Prostate gland (tissue), 2 donors: ENCODE measurements around the gene BARHL2. TPM values are rescaled to one million over a fixed set of nuclear protein-coding genes. Genes with fewer than 3 reads are reported as not detected.

Source experiments
- DNase-seq: peaks from one replicate; pipeline ENCODE4 v3.0.0-alpha.2; 2019; ENCODE audit warnings: low spot score
- H3K27ac ChIP-seq, 2 donors: fragments of 200-600 bp; sonication (generic); 2 replicates each; pipeline ENCODE4 v1.5.1; 2017 to 2019
- H3K27me3 ChIP-seq: fragments of 200-600 bp; sonication (generic); replicated peaks from 2 replicates; pipeline ENCODE4 v1.5.1; 2019; ENCODE audit not compliant: insufficient read depth
- H3K36me3 ChIP-seq, 2 donors: fragments of 200-600 bp; sonication (generic); 1 replicate in 1 of 2; 2 replicates in 1 of 2; pipeline versions ENCODE4 v1.5.1 to v1.8.1; 2017 to 2019
- H3K4me1 ChIP-seq: fragments of 200-600 bp; sonication (generic); replicated peaks from 2 replicates; pipeline ENCODE4 v1.5.1; 2019
- H3K4me3 ChIP-seq, 2 donors: fragments of 200-600 bp; sonication (generic); 2 replicates each; pipeline ENCODE4 v1.5.1; 2017 to 2019
- H3K9me3 ChIP-seq: fragments of 200-600 bp; sonication (generic); 2 replicates; pipeline ENCODE4 v1.5.1; 2017
- POLR2A ChIP-seq: fragments of 450-650 bp; IDR thresholded peaks from one replicate; pipeline ENCODE4 v1.6.1; 2016; ENCODE audit warnings: antibody characterized with exemption, mild to moderate bottlenecking
- POLR2AphosphoS5 ChIP-seq: sonication (generic); formaldehyde crosslinking; IDR thresholded peaks from one replicate; pipeline ENCODE4 v1.6.1; 2017; ENCODE audit warnings: antibody characterized with exemption
- WGBS: methylation state at CpG from one replicate; pipeline ENCODE4 v1.1.5; 2018; 5-methylcytosine and 5-hydroxymethylcytosine counted together
- intact Hi-C: fragments of 100-400 bp; cut with DNase I; formaldehyde crosslinking; loops from one replicate; pipeline ENCODE4 v1.14.2; 2022
- total RNA-seq, 2 donors: library from RNA; depleted of rRNA; stranded (reverse); fragments of >200 nt; gene quantifications; one replicate each; pipeline ENCODE4 v1.1.0, GENCODE V29; 2016
- TF ChIP-seq, protein P1 (sequence below), 4 experiments: fragments of 200-600 bp in 2 of 4; fragments of 450-650 bp in 2 of 4; sonication (generic) in 2 of 4; IDR thresholded peaks; 1 replicate in 3 of 4; 2 replicates in 1 of 4; pipeline ENCODE4 v1.5.1; 2016 to 2019; ENCODE audit warnings: antibody characterized with exemption in 4 of 4, mild to moderate bottlenecking in 2 of 4, moderate library complexity in 2 of 4

Gene BARHL2
- total RNA-seq, 2 donors from 2014 or later: 1.9 TPM; not detected in 1

DNA sequence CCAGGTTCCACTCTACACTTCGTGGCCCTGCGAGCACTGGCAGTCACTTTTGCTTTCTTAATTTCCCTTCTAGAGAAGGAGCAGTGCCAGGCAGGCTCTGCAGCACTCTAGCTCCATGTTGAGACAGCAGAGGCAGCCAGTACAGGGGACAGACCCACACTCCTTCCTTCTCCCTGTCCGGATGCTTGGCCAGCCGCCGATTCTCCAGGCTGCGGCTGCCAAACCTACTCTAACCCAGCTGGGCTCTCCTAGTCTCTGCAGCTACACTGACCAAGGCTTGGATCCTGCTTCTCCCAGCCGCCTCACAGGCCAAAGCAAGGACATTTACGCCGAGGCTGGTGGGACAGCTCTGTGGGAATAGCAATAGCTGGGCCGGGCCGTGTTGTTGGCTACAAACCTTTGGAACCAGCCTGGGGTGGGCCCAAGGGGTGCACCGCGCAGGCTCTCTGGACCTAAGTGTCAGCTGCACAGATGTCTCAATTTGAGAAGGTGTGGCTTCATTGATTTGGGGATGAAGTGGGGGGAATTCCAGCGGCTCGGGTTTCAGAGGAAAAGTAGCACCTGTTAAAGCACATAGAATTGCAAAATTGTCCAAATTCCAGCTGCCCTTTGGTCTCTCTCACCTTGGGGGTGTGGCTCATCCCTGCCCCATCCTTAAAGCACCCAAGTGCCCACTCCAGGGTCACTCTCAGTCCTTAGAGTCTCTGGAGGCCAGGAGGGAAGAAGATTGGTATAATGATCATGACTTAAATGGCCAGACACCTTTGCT lies 3.2 kb downstream of the BARHL2 start:
- H3K27me3 ChIP-seq: peaks cover 55% of the 10 kb centered on the region
- H3K4me1 ChIP-seq: no peaks in the 10 kb centered on the region
- DNase-seq: no peak
- H3K4me3 ChIP-seq: no peak overlapping the region
- no peak overlapping the region for H3K27ac ChIP-seq
- H3K36me3 ChIP-seq: no peaks in the 10 kb centered on the region
- no peaks in the 10 kb centered on the region for H3K9me3 ChIP-seq
- intact Hi-C loops: no loop called here
- TF ChIP-seq, protein P1, sequence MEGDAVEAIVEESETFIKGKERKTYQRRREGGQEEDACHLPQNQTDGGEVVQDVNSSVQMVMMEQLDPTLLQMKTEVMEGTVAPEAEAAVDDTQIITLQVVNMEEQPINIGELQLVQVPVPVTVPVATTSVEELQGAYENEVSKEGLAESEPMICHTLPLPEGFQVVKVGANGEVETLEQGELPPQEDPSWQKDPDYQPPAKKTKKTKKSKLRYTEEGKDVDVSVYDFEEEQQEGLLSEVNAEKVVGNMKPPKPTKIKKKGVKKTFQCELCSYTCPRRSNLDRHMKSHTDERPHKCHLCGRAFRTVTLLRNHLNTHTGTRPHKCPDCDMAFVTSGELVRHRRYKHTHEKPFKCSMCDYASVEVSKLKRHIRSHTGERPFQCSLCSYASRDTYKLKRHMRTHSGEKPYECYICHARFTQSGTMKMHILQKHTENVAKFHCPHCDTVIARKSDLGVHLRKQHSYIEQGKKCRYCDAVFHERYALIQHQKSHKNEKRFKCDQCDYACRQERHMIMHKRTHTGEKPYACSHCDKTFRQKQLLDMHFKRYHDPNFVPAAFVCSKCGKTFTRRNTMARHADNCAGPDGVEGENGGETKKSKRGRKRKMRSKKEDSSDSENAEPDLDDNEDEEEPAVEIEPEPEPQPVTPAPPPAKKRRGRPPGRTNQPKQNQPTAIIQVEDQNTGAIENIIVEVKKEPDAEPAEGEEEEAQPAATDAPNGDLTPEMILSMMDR (IDR thresholded peaks at IDR 0.05): no peak
- no peak for TF ChIP-seq POLR2A
- no peak for TF ChIP-seq POLR2AphosphoS5
- WGBS: 2% methylated on average over 15 of the region's 15 CpGs

DNA sequence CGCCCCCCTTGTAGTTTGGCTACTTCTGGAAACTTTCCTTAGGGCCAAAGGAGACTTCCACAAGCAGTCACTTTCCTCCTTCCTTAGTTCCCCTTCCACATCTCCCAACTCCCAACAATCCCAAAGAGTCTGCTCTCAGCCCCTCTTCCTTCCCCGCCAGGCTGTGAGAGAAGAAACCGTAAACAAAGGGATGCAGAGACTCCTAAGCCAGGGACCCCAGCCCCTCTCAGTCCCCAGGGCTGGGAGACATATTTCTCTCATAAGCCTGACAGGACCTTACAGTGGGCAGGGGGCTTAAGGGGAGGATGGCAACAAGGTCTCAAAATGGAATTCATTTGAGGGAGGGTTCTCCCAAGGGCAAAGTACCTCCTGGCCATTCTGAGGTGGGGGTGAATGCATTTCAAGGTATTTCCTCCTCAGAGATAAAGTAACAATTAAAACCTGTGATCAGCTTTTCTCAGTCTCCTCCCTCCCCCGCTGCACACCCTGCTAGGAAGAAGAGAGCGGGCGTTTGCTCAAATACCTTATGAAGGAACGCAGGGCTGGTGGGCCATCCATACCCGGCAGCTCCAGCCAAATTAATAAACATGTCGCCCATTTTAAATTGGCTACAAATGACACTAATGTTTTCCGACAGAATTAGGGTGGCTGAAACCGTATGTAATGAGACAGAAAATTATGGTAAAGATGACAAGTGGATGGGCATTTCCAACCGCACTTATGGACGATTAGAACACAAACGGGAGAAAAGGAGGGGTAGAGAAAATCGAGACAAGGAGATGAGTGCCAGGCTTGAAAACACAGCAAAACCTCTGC lies 4.0 kb downstream of the BARHL2 start:
- intact Hi-C loops: no loop called here
- WGBS: 6% methylated on average over 15 of the region's 15 CpGs
- H3K4me1 ChIP-seq: no peaks in the 10 kb centered on the region
- H3K27me3 ChIP-seq: peaks cover 52% of the 10 kb centered on the region
- H3K36me3 ChIP-seq: no peaks in the 10 kb centered on the region
- DNase-seq: no peak
- H3K27ac ChIP-seq: no peak overlapping the region
- TF ChIP-seq, protein P1 (IDR thresholded peaks at IDR 0.05): no peak
- TF ChIP-seq POLR2A (no peak), POLR2AphosphoS5 (no peak)
- H3K9me3 ChIP-seq: no peaks in the 10 kb centered on the region
- no peak overlapping the region for H3K4me3 ChIP-seq

DNA sequence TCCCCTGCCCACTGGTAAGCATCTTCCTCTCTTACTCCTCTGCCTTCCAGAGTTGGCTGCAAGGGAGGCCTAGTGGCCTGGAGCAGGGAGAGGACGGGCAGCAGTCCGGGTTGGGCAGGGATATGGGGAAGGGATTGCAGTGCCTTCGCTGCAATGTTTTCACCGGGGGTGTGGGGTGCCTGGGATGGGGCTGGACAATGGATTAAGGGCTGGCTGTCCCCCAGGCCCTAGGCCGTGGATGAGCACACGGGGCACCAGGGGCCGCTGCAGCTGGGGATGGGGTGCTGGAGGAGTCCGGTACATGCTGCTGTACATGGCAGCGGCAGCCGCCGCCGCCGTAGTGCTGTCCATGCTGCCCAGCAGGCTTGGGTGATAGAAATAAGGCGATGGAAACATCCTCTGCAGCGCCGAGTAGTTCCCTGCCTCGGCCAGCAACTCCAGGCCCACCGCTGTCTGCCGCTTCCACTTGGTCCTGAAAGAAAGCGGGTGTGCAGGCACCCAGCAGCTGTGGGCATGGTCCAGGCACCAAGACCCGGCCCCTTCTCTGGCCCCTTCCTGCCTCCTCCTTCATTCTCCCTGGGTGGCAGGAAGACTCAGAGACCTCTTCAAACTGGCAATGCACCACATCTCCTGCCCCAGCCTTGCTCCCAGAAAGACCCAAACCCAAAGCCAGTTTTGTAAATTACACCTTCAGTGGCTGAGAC lies 4.8 kb downstream of the BARHL2 start:
- no peak overlapping the region for H3K27ac ChIP-seq
- no peaks in the 10 kb centered on the region for H3K9me3 ChIP-seq
- intact Hi-C loops: no loop called here
- H3K27me3 ChIP-seq: peaks cover 51% of the 10 kb centered on the region
- no peak overlapping the region for H3K4me3 ChIP-seq
- WGBS: 12% methylated on average over 12 of the region's 21 CpGs
- TF ChIP-seq, protein P1 (IDR thresholded peaks at IDR 0.05): no peak
- TF ChIP-seq POLR2A (no peak), POLR2AphosphoS5 (no peak)
- H3K36me3 ChIP-seq: no peaks in the 10 kb centered on the region
- no peaks in the 10 kb centered on the region for H3K4me1 ChIP-seq
- no peak for DNase-seq

DNA sequence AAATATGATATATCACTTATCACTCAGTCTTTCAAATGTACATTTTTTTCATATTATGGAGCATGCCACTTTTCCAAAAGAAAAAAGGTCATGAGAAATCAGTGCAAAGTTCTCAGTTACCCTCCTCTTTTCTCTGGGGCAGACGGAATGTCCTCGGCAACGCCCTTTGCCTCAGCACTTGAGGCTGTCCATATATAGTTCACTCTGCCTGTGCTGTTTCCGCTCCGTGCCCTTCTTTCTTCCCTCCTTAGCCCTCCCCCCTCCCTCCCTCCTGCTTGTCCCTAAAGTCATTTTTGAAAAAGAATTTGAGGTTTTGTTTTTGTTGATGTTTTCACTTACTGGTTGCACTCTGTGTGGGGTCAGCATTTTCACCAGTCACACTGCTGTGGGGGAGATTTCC lies 5.4 kb downstream of the BARHL2 start:
- H3K4me3 ChIP-seq: no peak overlapping the region
- H3K27ac ChIP-seq: no peak overlapping the region
- intact Hi-C loops: no loop called here
- 3% methylated on average over 5 of the region's 5 CpGs for WGBS
- no peaks in the 10 kb centered on the region for H3K9me3 ChIP-seq
- TF ChIP-seq, protein P1 (IDR thresholded peaks at IDR 0.05): no peak
- TF ChIP-seq POLR2A (no peak), POLR2AphosphoS5 (no peak)
- H3K36me3 ChIP-seq: no peaks in the 10 kb centered on the region
- DNase-seq: no peak
- H3K4me1 ChIP-seq: no peaks in the 10 kb centered on the region
- H3K27me3 ChIP-seq: peaks cover 45% of the 10 kb centered on the region
